ENCODE data around the gene SPOUT1. TPM values are rescaled to one million over a fixed set of nuclear protein-coding genes. Genes with fewer than 3 reads are reported as not detected.
"Not testable (repeated sequence)": the region's sequence is repeated elsewhere in the genome, so short reads cannot be mapped to it uniquely, and the experiment has no call there.

The SPOUT1 gene
- total RNA-seq, 2 experiments from 2014 or later: 83.3 to 104 TPM

DNA sequence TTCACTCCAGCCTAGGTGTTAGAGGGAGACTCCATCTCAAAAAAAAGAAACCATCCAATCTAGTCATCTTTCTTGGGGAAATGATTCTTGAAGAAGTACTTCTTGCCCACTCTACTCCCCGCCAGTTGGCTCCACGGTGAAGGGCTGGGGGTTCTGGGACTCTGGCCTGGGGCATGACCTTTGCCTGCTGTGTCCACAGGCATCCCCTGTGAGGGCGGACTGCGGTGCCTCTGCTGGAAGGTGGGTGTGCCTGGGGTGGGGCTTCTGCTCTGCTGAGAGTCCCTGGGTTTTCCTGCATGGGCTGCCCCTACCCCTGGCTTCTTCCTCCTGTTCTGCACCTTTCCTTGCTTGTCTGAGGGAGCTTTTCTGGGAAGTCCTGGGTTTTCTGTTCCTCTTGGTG, 39.1 kb downstream of the SPOUT1 start:
- DNase-seq (no peak), ATAC-seq (no peak)
- Mint-ChIP-seq H3K36me3 (peaks cover 9% of the 10 kb centered on the region), H3K4me1 (peaks cover 15% of the 10 kb centered on the region), H3K9me3 (ENCODE audit: low read depth) (no peaks in the 10 kb centered on the region), H3K4me3 (no peak overlapping the region), H3K27me3 (no peaks in the 10 kb centered on the region), H3K27ac (no peak overlapping the region)
- CTCF ChIA-PET: no interaction called here

DNA sequence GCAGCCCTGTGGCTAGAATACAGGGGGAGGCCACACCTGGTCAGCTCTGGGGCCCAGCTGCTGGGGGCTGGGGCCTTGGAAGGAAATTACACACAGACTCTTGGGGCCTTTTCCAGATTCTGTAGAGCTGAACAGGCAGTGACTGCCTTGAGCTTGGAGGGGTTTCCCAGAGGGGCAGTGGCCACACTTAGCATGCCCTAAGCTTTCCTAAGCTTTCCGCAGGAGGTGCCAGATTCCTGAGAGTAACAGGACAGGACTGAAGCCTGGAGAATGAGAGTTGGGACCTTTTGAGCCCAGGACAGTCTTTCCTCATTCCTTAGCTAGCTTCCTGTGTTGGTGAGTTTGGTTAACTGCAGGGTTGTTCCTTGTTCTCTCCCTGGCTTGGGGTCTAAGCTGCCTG, 41.1 kb downstream of the SPOUT1 start:
- H3K27ac Mint-ChIP-seq: peak overlapping the region; percentile 91
- H3K9me3 Mint-ChIP-seq (ENCODE audit: low read depth): peaks cover 1% of the 10 kb centered on the region
- peaks cover 17% of the 10 kb centered on the region for H3K4me1 Mint-ChIP-seq
- CTCF ChIA-PET: interaction anchor here (0.9 to 2.0 kb wide), 2 partner anchors 30 to 343 kb away, joined by 3 to 8 read pairs; partner anchors contain the start of gene ENDOG
- DNase-seq (no peak), ATAC-seq (no peak)
- H3K36me3 Mint-ChIP-seq: peaks cover 5% of the 10 kb centered on the region
- peak overlapping the region; percentile 90 for H3K4me3 Mint-ChIP-seq
- H3K27me3 Mint-ChIP-seq: no peaks in the 10 kb centered on the region

DNA sequence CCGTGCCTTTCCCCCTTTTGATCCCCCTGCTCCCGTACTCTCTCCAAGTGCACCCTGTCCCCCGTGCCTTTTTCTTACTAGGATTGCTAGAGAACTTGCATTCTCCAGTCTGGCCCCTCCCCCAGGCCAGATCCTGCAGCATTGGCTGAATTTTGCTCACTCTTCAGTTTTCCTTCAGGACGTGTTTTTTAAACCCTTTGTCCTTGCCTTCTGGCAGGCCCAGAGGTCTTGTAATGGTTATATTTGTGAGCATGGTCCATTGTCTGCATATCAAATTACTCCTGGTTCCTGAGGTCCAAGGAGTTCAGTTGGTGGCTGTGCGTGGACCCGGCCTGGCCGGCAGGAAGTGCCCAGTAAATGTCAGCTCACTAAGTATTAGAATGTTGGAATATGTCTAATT, 41.9 kb downstream of the SPOUT1 start:
- CTCF ChIA-PET: interaction anchor here (2.0 kb wide), 1 partner anchor 31 kb away, joined by 8 read pairs; the partner anchor contains the start of gene ENDOG
- peak overlapping the region; percentile 90 for H3K4me3 Mint-ChIP-seq
- H3K27me3 Mint-ChIP-seq: no peaks in the 10 kb centered on the region
- H3K27ac Mint-ChIP-seq: peak overlapping the region; percentile 91
- no peak for DNase-seq
- ATAC-seq: no peak
- H3K4me1 Mint-ChIP-seq: peaks cover 17% of the 10 kb centered on the region
- H3K36me3 Mint-ChIP-seq: peaks cover 5% of the 10 kb centered on the region
- peaks cover 1% of the 10 kb centered on the region for H3K9me3 Mint-ChIP-seq (ENCODE audit: low read depth)

DNA sequence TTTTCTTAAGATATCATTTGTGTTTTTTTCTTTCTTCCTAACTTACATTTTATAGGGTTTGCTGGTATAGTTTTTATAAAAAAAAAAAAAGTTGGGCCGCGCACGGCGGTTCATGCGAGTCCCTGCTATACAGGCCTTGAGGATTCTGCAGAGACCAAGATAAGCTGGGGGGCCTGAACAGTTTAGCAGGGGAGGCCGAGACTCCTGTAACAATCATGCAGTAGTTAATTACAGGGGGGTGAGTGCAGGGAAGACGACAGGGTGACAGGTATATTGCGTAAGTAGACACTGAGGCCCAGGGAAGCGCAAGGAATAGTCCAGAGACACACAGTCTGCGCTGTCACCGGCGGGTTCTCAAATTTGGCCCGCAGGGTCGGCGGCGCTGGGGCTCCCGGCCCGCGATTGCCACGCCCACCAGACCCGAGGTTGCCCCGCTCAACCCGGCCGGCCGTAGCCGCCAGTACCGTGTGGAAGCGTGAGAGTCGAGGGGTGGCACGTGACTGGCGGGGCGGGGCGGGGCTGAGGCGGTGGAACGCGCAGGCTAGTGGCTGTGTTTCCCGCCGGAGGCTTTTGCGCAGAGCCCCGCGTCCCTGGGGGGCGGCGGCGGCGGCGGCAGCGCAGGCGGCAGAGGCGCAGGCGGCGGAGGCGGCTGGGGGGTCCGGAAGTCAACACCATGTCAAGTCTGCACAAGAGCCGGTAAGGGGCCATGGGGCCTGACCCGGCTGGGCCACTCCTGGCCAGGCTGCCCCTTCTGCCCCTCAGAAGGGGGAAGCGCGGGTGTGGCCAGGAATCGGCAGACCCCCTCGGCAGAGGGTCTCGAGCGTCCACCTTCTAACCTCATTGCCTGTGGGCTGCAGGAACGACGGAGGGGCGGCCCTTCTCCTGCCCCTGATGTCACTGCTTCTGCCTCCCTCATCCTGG, 42.7 kb downstream of the SPOUT1 start, which contains the start of gene TBC1D13:
Gene TBC1D13, plus strand, starts transcription at position 573 of the 921 bp plus-strand sequence. Its CDS starts 101 bp downstream, at position 674.
- peak within 1 kb of the TSS; percentile 91 for H3K27ac Mint-ChIP-seq
- DNase-seq (peak; percentile 92), ATAC-seq (peak; percentile 98)
- H3K36me3 Mint-ChIP-seq: peaks cover 5% of the 10 kb centered on the region
- CTCF ChIA-PET: interaction anchor here (1.1 to 2.4 kb wide), 2 partner anchors 11 to 15 kb away, joined by 3 to 10 read pairs; partner anchors contain the start of gene ZER1
- peaks cover 1% of the 10 kb centered on the region for H3K9me3 Mint-ChIP-seq (ENCODE audit: low read depth)
- H3K4me1 Mint-ChIP-seq: peaks cover 17% of the 10 kb centered on the region
- H3K27me3 Mint-ChIP-seq: no peaks in the 10 kb centered on the region
- H3K4me3 Mint-ChIP-seq: peak within 1 kb of the TSS; percentile 90

DNA sequence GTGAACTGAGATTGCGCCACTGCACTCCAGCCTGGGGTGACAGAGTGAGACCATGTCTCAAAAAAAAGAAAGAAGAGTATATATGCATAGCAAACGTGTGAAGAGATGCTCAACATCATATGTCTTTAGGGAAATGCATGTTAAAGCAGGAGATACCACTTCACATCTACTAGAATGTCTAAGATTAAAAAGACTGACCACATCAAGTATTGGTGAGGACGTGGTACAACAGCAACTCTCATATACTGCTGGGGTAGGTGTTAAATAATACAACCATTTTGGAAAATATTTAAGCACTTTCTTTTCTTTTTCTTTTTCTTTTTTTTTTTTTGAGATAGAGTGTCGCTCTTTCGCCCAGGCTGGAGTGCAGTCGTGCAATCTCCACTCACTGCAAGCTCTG, 44.2 kb downstream of the SPOUT1 start:
- H3K27me3 Mint-ChIP-seq: no peaks in the 10 kb centered on the region
- H3K4me1 Mint-ChIP-seq: peaks cover 21% of the 10 kb centered on the region
- CTCF ChIA-PET: interaction anchor here (2.4 kb wide), 1 partner anchor 14 kb away, joined by 10 read pairs; the partner anchor contains the start of gene ZER1
- peaks cover 1% of the 10 kb centered on the region for H3K9me3 Mint-ChIP-seq (ENCODE audit: low read depth)
- DNase-seq (no peak), ATAC-seq (no peak)
- no peak overlapping the region for H3K4me3 Mint-ChIP-seq
- peaks cover 4% of the 10 kb centered on the region for H3K36me3 Mint-ChIP-seq
- H3K27ac Mint-ChIP-seq: no peak overlapping the region

DNA sequence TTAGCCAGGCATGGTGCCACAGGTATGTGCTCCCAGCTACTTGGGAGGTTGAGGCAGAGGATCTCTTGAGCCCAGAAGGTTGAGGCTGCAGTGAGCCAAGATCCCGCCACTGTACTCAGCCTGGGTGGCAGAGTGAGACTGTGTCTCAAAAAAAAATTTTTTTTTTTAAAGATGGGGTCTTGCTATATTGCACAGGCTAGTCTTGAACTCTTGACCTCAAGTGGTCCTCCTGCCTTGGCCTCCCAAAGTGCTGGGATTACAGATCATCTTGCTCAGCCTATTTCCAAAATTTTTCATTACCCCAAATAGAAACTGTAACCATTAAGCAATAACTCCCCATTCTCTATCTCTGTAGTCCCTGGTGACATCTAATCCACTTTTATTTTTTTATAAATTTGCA, 46.9 kb downstream of the SPOUT1 start:
- H3K9me3 Mint-ChIP-seq (ENCODE audit: low read depth): peaks cover 1% of the 10 kb centered on the region
- ATAC-seq: no peak
- no peak overlapping the region for H3K27ac Mint-ChIP-seq
- peaks cover 7% of the 10 kb centered on the region for H3K4me1 Mint-ChIP-seq
- no peaks in the 10 kb centered on the region for H3K36me3 Mint-ChIP-seq
- no peaks in the 10 kb centered on the region for H3K27me3 Mint-ChIP-seq
- DNase-seq: no peak
- CTCF ChIA-PET: interaction anchor here (0.7 to 2.4 kb wide), 3 partner anchors 10 to 35 kb away, joined by 3 to 7 read pairs (median 4); partner anchors contain the start of gene ENDOG
- H3K4me3 Mint-ChIP-seq: no peak overlapping the region

DNA sequence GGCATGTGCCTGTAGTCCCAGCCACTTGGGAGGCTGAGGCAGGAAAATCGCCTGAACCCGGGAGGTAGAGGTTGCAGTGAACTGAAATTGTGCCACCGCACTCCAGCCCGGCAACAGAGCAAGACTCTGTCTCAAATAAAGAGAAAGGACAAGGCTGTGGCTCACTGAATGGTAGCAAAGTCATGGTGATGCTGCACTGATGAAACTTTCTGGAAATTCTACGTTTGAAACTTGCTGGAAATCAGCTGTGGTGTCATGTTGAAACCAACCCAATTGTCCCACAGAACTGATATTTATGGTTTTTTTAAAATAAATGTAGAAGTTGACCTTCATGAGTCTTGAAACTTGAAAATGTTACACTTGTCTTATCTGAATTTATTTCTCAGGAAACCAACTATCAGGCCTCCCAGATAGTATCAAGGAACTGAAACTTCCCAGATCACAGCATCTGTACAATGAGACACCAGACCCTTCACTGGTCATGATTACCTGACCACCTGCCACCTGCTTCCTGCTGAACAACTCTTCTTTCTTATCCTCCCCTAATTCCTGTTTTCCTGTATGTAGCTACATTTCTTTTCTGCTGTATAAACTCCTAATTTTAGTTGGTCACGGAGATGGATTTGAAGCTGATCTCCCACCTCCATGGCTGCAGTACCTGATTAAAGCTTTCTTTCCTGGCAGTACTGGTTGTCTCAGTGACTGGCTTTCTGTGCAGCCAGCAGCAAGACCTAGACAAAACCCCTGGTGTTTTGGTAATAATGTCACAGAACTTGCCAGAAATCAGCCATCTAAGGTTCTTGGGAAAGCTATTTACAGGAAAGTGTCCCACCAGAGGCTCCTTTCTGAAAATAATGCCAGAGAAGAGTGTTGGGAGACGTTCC, 48.2 kb downstream of the SPOUT1 start:
- Mint-ChIP-seq H3K27ac (no peak overlapping the region), H3K9me3 (ENCODE audit: low read depth) (peaks cover 1% of the 10 kb centered on the region), H3K27me3 (no peaks in the 10 kb centered on the region), H3K36me3 (no peaks in the 10 kb centered on the region), H3K4me1 (peaks cover 6% of the 10 kb centered on the region), H3K4me3 (no peak overlapping the region)
- no peak for ATAC-seq
- no peak for DNase-seq
- CTCF ChIA-PET: interaction anchor here (1.6 to 2.4 kb wide), 2 partner anchors 11 to 37 kb away, joined by 4 to 7 read pairs; partner anchors contain the start of gene ENDOG

DNA sequence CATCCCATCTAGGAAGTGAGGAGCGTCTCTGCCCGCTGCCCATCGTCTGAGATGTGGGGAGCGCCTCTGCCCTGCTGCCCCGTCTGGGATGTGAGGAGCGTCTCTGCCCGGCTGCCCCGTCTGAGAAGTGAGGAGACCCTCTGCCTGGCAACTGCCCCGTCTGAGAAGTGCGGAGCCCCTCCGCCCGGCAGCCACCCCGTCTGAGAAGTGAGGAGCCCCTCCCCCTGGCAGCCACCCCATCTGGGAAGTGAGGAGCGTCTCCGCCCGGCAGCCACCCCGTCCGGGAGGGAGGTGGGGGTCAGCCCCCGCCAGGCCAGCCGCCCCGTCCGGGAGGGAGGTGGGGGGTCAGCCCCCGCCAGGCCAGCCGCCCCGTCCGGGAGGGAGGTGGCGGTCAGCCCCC, 49.5 kb downstream of the SPOUT1 start:
- H3K36me3 Mint-ChIP-seq; ATAC-seq; CTCF ChIA-PET; DNase-seq; H3K4me1 Mint-ChIP-seq; H3K27ac Mint-ChIP-seq; H3K4me3 Mint-ChIP-seq; H3K27me3 Mint-ChIP-seq; H3K9me3 Mint-ChIP-seq (ENCODE audit: low read depth): not testable (repeated sequence)

DNA sequence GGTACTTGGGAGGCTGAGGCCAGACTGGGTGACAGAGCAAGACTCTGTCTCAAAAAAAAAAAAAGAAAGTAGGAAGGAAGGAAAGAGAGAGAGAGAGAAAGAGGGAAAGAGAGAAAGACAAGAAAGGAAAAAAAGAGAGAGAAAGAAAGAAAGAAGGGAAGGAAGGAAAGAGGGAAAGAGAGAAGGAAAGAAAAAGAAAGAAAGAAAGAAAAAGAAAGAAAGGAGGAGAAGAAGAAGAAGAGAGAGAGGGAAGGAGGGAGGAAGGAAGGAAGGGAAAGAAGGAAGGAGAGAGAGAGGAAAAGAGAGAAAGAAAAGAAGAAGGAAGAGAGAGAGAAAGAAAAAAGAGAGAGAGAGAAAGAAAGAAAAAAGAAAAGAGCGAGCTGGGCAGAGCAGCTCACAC, 54.8 kb downstream of the SPOUT1 start:
- CTCF ChIA-PET: interaction anchor here (1.3 kb wide), 1 partner anchor 11 kb away, joined by 3 read pairs; no protein-coding TSS in a partner anchor
- H3K4me1 Mint-ChIP-seq: peaks cover 14% of the 10 kb centered on the region
- DNase-seq: no peak
- H3K27ac Mint-ChIP-seq: no peak overlapping the region
- no peaks in the 10 kb centered on the region for H3K27me3 Mint-ChIP-seq
- H3K9me3 Mint-ChIP-seq (ENCODE audit: low read depth): peaks cover 3% of the 10 kb centered on the region
- ATAC-seq: no peak
- no peak overlapping the region for H3K4me3 Mint-ChIP-seq
- H3K36me3 Mint-ChIP-seq: peaks cover 2% of the 10 kb centered on the region

DNA sequence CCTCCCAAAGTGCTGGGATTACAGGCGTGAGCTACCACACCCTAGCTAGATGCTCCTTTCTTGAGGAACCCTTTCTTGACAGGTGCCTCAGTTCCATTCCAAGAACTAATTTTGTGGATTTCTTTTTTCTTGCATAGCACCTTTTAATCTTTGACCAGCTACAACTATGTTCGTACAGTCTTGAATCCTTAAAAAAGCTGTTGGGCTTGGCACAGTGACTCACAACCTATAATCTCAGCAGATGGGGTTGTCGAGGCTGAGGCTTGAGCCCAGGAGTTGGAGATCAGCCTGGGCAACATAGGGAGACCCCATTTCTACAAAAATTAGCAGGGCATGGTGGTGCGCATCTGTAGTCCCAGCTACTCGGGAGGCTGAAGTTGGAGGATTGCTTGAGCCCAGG, 56.5 kb downstream of the SPOUT1 start:
- Mint-ChIP-seq H3K27ac (peak overlapping the region; percentile 28), H3K36me3 (peaks cover 2% of the 10 kb centered on the region), H3K27me3 (no peaks in the 10 kb centered on the region), H3K9me3 (ENCODE audit: low read depth) (peaks cover 3% of the 10 kb centered on the region), H3K4me3 (peak overlapping the region; percentile 32), H3K4me1 (peaks cover 19% of the 10 kb centered on the region)
- ATAC-seq: no peak
- CTCF ChIA-PET: interaction anchor here (1.1 to 2.3 kb wide), 3 partner anchors 13 to 45 kb away, joined by 3 to 10 read pairs (median 10); partner anchors contain the start of genes ENDOG and TBC1D13
- no peak for DNase-seq

DNA sequence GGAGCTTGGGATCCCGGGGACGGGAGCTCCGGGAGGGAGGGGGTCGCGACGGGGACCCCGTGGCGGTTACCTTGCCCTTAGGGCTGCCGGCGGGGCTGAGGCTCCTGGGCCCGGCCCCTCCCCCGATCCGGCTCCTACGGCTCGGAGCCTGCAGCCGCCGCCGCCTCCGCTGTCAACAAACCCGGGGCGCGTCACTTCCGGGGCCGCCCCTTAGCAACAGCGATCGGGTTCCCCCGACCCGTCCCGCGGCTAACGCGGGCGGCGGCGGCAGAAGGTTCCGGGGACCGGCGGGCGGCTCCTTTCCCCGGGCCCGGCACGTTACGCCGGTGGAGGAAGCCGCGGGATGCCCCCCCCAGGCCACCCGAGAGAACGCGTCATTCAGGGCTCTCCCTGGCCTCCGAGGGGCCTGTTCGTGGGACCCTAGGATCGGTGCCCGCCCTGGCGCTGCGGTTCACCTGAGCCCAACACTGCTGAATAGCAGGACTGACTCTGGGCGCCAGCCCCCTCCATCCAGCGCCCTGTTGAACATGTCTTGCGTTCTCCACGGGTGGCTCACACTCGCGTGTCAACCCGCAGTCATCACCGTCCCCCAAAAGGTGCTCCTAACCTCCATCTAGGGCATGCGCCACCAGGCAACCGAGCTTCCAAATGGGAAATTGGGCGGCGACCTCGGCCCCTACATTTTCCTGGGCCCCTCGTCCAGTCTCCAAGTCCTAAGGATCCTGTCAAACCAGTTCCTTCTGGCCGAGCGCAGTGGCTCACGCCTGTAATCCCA, 57.7 kb downstream of the SPOUT1 start, which contains the start of gene ZER1:
Gene ZER1, minus strand, starts transcription at position 183 of the 775 bp plus-strand sequence. CDS start 16,362 bp downstream, outside the sequence.
- Mint-ChIP-seq H3K27ac (peak within 1 kb of the TSS; percentile 96), H3K27me3 (no peaks in the 10 kb centered on the region), H3K36me3 (peaks cover 2% of the 10 kb centered on the region), H3K4me3 (peak within 1 kb of the TSS; percentile 95), H3K4me1 (peaks cover 19% of the 10 kb centered on the region), H3K9me3 (ENCODE audit: low read depth) (peaks cover 3% of the 10 kb centered on the region)
- CTCF ChIA-PET: interaction anchor here (1.1 to 2.3 kb wide), 5 partner anchors 14 to 250 kb away, joined by 3 to 10 read pairs (median 6); partner anchors contain the start of genes ENDOG, PKN3, TBC1D13 and ZDHHC12
- ATAC-seq (peak; percentile 95), DNase-seq (peak; percentile 94)

Measured in activated CD8-positive, alpha-beta memory T cell treated with anti-CD3 and anti-CD28 coated beads, Interleukin-2, amount 10 ng/mL, durations not matched to agents 7 days and 5 days (primary cell).